HG03575 (cell line): Measurements from ENCODE around the gene NUDT8.

ENCODE experiments used
- ATAC-seq: cut with Tn5 transposase; IDR thresholded peaks from one replicate; pipeline ENCODE4 v1.9.1; 2021; ENCODE audit not compliant: unreplicated experiment, insufficient number of reproducible peaks, low FRiP score; ENCODE audit errors: extremely low read depth

Gene NUDT8, protein sequence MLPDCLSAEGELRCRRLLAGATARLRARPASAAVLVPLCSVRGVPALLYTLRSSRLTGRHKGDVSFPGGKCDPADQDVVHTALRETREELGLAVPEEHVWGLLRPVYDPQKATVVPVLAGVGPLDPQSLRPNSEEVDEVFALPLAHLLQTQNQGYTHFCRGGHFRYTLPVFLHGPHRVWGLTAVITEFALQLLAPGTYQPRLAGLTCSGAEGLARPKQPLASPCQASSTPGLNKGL

GRCh38 chr11:67629386-67630227 lies at the start of gene NUDT8:
TSS of gene NUDT8 (minus strand) at chr11:67629937. CDS start at chr11:67629911, 26 bp downstream.
- ATAC-seq, result no peak

- no peak for ATAC-seq
Observed at GRCh38 chr11:67675058-67675747, 45.5 kb upstream of the NUDT8 start.

DNA sequence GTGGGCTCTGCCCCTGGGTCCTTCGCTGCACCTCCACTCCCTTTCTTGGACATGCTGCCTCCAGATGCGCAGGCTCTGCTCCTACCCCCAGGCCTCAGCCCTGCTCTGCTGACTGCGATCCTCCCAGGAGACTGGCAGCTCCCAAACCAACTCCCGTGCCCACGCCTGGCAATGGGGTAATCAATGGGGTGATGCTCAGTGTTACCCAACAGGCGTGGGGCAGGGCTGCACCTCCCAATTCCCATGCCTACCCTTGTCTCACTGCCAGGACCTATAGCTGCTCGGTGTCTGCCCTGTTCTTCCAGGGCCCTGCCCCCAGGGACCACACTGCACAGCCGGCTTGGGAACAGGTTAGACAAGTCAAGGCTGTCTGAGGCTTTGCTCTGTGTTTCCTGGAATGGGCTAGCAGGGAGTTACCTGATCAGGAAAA lies 44.7 kb upstream of the NUDT8 start, which contains the start of gene ALDH3B2:
TSS of gene ALDH3B2 (minus strand) at position 182 of the 430 bp plus-strand sequence. CDS start 7,688 bp downstream, outside the sequence.
- no peak for ATAC-seq

DNA sequence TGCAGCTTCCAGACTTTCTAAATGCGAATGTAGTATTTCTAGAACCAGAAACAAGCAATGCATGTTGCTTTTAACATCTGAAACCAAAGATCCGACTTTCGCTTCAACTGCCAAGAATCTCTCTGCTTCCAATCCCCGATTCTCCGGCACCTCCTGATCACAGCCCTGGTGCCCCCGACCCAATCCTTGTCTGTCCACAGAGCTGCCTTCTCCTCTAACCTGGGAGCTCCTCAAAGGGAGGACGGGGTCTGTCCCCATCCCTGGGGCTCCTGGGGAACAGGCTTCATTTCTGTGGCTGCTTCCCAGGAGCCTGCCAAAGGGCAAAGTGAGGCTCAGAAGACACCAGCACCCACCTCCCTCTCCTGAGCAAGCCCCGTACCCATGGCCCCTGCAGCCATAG lies 44.2 kb upstream of the NUDT8 start:
- ATAC-seq, result no peak

DNA sequence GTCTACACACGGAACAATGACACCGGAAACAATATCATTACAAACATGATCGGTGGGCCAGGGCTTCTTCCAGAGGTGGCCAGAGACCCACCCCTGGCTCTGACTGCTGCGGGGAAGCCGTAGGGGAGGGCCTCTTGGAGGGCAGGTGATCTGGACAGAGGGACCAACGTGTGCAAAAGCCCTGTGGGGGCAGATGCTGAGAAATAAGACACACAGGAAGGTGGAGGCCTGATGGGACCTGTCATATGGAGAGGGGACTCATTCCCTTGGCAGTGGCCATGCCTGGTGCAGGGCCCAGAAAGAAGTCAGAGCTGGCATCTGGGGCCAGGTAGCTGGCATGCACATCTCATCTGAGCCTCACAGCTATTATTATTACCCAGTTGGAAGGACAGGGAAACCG lies 43.6 kb upstream of the NUDT8 start:
- no peak for ATAC-seq

- no peak for ATAC-seq
Observed at GRCh38 chr11:67671211-67671520, 41.4 kb upstream of the NUDT8 start.

- no peak for ATAC-seq
Observed at GRCh38 chr11:67670316-67671210, 40.8 kb upstream of the NUDT8 start.

GRCh38 chr11:67668192-67668551 lies 38.4 kb upstream of the NUDT8 start:
- ATAC-seq, result no peak

DNA sequence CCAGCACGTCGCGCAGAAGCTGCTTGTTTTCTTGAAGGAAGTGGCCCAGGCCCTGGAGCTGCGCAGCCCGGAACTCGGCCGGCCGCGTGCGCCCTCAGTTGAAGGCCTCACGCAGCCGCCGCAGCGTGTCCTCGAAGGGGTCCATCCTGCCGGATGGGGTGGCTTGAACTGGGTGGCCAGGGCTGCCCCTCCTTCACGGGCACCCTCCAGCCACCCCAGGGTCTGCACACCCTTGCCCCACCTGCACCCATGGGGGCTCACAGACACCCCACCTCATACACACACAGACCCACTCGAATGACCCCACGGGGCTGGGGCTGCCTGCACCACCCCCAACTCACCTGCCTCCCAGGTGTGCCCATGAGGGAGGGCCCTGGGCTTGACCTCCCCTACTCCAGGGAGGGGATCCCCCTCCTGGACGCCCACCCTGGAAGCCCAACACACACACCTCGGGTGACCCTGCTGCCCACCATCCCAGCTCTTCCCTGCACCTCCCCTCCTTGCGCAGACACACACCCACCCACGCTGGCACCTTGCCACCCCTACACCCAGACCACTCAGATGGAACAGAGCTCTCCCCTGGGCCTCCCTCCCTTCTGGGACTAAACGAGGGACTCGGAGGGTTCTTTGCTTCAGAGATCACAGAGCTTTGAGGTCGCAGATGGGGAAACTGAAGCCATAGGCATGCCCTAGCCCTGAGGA lies 37.9 kb upstream of the NUDT8 start:
- ATAC-seq, result no peak

DNA sequence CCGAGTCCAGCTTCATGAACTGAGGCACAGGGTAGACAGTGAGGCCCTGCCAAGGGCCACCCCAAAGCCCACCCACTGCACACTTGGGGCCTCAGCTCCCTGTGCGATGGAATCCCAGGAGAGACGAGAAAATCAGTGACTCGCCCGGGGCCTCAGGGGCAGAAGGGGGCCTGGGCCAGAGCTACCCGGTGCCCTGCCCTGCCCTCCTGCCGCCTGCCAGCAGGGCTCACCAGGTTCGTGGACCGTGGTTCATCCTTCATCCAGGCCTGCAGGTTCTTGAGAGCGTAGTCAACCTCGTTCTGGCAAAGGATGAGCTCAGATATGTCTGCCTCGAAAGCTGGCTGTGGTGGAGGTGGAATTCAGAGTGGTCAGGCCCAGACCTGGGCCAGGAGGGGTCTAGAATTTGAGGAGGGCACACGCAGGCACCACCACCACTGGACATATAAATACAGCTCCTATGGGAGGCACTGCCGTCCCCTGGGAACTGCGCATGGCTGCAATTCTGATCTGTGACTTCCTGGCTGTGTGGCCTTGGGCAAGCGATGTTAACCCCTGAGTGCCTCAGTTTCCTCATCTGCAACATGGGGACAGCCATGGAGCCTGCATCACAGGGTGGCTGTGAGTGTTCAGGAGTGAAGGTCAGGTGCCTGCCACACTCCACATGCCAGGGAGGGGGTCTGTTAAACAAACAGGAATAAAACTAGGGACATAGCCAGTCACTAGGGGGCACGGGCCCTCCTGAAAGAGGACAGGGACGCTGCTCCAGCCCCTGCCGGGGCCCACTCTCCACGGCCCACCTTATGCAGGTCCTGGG lies 37.1 kb upstream of the NUDT8 start:
- no peak for ATAC-seq

GRCh38 chr11:67666303-67666645 lies 36.5 kb upstream of the NUDT8 start:
- ATAC-seq, result no peak

- no peak for ATAC-seq
Observed at GRCh38 chr11:67665541-67666302, 36.0 kb upstream of the NUDT8 start.

DNA sequence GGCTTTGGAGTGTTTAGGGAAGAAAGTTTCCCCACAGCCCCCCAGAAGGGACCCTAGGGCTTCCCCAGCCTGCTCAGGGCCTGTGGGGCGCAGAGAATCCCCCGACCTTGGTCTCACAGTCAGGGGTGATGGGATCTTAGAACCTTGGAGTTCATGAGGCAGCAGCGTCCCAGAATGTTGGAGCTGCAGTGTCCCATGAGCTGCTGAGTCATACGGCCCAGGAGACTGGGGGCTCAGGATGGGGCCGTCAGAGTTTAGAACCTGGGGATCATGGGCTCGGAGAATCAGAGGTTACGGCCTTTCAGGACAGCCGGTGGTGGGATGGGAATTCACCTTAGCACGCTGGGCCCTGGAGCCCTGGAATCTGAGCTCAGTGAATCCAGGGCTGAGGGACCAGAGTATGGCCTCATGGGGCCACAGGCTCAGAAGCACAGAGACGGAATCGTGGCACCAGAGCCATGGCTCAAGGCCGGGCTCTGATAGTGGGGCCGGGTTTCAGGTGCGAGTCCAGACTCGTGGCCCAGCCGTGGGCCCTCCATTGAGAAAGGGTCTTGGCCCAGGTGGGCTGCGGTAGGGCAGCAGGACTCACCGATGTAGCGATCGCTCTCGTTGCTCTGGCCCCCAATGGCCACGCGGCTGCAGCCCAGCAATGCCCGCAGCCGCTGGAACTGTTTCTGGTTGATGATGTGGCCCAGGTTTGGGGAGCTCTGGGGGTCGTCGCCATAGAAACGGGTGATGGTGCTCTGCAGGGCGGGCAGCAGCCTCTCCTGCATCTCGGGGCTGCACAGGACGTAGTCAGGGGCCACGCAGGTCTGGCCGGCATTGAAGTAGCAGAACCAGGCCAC lies 35.2 kb upstream of the NUDT8 start:
- ATAC-seq, result no peak

DNA sequence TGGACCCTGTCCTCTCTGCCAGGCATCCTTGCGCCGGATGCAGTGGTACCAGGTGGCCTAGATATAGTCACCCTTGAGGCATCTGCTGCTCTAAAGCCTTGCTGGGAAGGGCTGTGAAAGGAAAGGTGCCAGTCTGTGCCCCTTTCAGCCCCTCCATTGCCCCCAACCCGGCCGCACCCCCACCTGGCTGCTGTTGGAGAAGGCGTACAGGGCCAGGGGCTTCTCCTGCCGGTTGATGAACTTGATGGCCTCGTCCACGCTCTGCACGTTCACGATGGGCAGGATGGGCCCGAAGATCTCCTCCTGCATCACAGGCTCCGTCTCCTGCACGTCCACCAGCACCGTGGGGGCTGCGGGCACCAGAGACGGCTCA lies 34.5 kb upstream of the NUDT8 start:
- ATAC-seq, result no peak

DNA sequence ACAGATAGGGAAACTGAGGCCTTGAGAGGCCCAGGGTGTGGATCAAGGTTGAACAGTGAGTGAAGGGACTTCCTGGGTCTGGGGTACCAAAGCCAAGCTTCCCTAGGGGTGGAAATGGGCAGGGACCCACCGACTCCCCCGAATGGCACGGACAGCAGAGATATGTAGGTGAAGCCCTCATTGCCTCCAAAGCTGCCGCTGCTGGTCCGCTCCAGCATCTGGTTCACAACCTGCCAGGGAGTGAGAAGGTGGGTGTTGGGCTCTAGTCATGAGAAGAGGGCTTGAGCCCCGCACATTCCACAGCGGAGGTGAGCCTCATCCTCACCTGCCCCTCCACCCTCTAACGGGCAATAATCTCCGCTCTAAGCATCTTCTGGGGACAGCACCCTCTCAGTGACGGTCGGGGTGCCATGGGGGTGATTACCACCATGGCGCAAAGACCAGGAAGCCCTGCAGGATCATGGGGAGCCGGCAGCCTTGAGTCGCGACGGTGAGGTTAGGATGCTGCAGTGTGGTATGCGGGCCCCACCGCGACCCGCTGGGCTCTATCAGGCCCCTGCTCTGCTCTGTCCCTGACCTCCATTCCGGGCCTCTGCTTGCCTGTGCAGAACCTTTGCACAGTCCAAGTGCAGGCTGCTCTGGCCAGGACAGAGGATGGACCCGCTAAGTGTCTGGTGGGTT lies 33.9 kb upstream of the NUDT8 start:
- no peak for ATAC-seq
